Measurements from ENCODE around the gene PLEKHH2. TPM values are rescaled to one million over a fixed set of nuclear protein-coding genes. Genes with fewer than 3 reads are reported as not detected.

Gene PLEKHH2
- total RNA-seq, 1 donor from 2014 or later, result 27.5 TPM

DNA sequence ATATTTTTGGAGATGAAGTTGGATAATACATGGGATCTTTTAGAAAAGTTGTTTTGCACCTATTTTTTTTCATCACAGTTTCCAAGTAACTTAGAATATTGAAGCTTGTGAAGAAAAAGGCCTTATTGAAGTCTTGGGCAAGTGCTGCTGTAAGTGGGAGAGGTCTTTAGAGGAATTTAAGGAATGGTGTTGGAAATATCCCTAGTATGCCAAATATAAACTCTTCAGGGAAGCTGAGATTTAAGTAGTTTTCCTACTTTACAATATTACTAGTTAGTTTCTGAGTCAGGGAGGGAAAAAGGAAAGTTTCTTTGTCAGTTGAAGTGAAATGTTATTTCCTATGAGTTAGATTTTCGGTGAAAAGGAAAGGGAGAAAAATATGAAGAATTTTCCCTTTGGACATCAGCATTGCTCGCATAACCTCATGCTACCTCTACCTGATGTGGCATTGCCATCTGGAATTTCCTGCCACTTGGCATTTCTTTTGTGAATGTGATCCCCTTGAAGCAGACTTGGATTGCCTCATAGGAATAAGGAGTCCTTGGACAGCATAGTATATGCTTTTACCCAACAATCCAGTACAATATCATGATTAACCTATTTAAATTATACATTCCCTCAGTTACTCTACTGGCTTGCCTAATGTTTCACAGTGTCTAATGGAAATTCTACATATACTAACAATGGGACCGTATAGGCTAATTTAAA is 12.1 kb downstream of the PLEKHH2 start:
- H3K27me3 ChIP-seq, result no peaks in the 10 kb centered on the region
- H3K27ac ChIP-seq, result no peak overlapping the region
- H3K36me3 ChIP-seq, result no peaks in the 10 kb centered on the region
- intact Hi-C loops (cut with DNase I), result no loop called here
- DNase-seq (ENCODE audit: extremely low spot score in 2 of 2), result no peak
- no peaks in the 10 kb centered on the region for H3K9me3 ChIP-seq
- H3K4me3 ChIP-seq, result no peak overlapping the region
- H3K4me1 ChIP-seq, result peaks cover 3% of the 10 kb centered on the region
- TF ChIP-seq POLR2A (IDR thresholded peaks at IDR 0.05) (no peak), POLR2AphosphoS5 (IDR thresholded peaks at IDR 0.05; ENCODE audit: insufficient read depth in 1 of 2, low read depth in 1 of 2) (no peak), CTCF (IDR thresholded peaks at IDR 0.05) (no peak)

DNA sequence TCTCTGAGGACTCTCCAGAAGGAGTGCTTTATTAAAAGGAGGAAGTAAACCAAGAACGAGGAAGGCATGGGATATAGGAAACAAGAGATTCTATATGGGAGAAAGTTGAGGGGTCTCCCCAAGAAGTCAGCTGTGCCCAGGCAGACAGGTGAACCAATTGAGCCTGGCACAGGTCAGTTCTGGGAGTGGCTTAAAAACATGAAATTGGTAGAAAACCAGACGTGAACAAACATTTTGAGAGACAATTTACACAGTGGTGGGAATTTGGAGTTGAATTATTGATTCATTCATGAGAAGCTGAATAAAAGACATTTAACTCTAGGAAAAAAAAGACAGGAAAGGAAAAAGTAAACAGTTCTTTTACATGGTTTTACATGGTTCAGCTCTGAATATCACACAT is 16.4 kb downstream of the PLEKHH2 start:
- H3K27ac ChIP-seq, result no peak overlapping the region
- no peaks in the 10 kb centered on the region for H3K36me3 ChIP-seq
- TF ChIP-seq POLR2A (IDR thresholded peaks at IDR 0.05) (no peak), POLR2AphosphoS5 (IDR thresholded peaks at IDR 0.05; ENCODE audit: insufficient read depth in 1 of 2, low read depth in 1 of 2) (no peak), CTCF (IDR thresholded peaks at IDR 0.05) (no peak)
- peaks cover 3% of the 10 kb centered on the region for H3K4me1 ChIP-seq
- intact Hi-C loops (cut with DNase I), result no loop called here
- H3K4me3 ChIP-seq, result no peak overlapping the region
- no peaks in the 10 kb centered on the region for H3K9me3 ChIP-seq
- no peaks in the 10 kb centered on the region for H3K27me3 ChIP-seq
- no peak for DNase-seq (ENCODE audit: extremely low spot score in 2 of 2)

DNA sequence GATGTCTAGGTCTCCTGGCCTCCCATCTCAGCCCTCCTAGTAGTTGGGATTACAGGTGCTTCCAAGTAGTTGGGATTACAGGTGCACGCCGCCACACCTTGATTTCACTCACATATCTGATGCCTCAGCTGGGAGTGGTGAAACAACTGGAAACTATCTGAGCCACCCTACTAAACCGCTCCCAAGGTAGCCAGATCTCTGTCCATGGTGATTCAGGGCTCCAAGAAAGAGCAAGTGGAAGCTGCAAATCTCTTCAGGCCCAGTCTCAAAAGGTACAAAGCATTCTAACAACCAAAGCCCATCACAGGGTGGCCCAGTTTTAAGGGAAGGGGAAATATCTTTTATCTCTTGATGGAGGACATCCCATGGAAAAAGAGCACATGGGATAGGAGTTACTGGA is 20.2 kb downstream of the PLEKHH2 start:
- intact Hi-C loops (cut with DNase I), result no loop called here
- Histone ChIP-seq H3K27me3 (no peaks in the 10 kb centered on the region), H3K4me1 (no peaks in the 10 kb centered on the region), H3K27ac (no peak overlapping the region), H3K4me3 (no peak overlapping the region), H3K36me3 (no peaks in the 10 kb centered on the region), H3K9me3 (no peaks in the 10 kb centered on the region)
- no peak for DNase-seq (ENCODE audit: extremely low spot score in 2 of 2)
- no peak for TF ChIP-seq POLR2A (IDR thresholded peaks at IDR 0.05)
- no peak for TF ChIP-seq CTCF (IDR thresholded peaks at IDR 0.05)
- no peak for TF ChIP-seq POLR2AphosphoS5 (IDR thresholded peaks at IDR 0.05; ENCODE audit: insufficient read depth in 1 of 2, low read depth in 1 of 2)

DNA sequence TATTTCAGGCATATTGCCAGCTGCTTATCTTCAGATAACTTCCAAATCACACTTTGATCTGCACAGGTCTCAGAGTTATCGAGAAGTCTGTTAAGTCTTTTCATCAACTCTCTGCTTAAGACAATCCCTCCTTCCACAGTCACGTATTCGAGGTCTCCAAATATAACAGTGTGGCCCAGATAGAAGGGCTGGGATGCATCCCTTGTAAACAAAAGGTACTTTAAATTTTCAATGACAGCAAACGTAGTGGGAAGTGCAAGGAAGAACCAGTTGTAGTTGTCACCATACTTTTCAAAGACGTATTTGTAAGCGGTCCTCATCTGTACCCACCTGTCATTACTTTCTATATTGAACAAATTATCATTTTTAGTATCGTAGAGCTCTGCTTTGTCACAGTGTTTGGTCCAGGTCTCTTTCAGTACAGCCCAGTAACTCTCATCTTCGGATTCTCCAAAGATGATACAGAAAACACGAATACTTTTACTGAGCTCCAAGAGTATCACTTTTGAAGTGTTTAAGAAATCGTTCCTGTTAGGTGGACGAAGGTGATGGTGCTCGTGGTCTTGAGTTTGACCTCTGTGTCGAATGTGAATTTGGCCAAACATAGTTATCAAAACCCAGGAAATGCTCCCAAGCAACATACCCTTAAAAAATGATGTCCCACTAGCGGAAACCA is 38.7 kb downstream of the PLEKHH2 start:
- no peaks in the 10 kb centered on the region for H3K27me3 ChIP-seq
- no peaks in the 10 kb centered on the region for H3K36me3 ChIP-seq
- TF ChIP-seq POLR2AphosphoS5 (IDR thresholded peaks at IDR 0.05; ENCODE audit: insufficient read depth in 1 of 2, low read depth in 1 of 2), result no peak
- TF ChIP-seq POLR2A (IDR thresholded peaks at IDR 0.05), result no peak
- no peak for TF ChIP-seq CTCF (IDR thresholded peaks at IDR 0.05)
- intact Hi-C loops (cut with DNase I), result no loop called here
- no peaks in the 10 kb centered on the region for H3K9me3 ChIP-seq
- peak overlapping the region; percentile 57 for H3K27ac ChIP-seq
- DNase-seq (ENCODE audit: extremely low spot score in 2 of 2), result no peak
- H3K4me1 ChIP-seq, result peaks cover 5% of the 10 kb centered on the region
- peak overlapping the region; percentile 44 for H3K4me3 ChIP-seq
